ENCODE data around the gene SLU7.
A peak's percentile ranks its signal among the peaks of the same experiment; 100 is the strongest.

The SLU7 gene

DNA sequence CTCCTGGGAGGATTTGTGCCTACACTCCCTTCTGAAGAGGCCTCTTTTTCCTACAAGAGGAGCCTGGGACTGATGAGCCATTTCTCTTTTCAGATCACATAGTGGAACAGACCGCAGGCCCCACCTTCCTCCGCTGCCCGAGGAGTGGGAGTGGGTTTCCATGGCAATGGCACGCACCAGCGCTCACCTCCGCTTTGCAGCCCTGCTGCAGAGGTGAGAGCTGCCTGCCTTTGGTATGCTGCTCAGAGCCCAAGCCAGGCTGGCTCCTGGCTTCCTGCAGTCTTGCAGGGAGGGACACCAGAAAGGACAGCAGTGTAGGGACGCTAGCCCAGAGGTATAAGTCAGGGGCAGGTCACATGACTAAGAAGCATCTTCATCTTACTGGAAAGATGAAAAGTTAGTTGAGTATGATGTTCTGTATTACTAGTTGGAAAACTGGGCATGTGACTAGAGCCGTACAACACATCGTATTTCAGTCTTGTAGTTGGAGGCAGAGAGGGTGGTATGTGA, 15.2 kb upstream of the SLU7 start:
- H3K27ac ChIP-seq (ENCODE audit: poor library complexity, severe bottlenecking) = peak overlapping the region; percentile 10
- H3K36me3 ChIP-seq (ENCODE audit: low read depth) = peaks cover 6% of the 10 kb centered on the region
- TF ChIP-seq, protein P1, sequence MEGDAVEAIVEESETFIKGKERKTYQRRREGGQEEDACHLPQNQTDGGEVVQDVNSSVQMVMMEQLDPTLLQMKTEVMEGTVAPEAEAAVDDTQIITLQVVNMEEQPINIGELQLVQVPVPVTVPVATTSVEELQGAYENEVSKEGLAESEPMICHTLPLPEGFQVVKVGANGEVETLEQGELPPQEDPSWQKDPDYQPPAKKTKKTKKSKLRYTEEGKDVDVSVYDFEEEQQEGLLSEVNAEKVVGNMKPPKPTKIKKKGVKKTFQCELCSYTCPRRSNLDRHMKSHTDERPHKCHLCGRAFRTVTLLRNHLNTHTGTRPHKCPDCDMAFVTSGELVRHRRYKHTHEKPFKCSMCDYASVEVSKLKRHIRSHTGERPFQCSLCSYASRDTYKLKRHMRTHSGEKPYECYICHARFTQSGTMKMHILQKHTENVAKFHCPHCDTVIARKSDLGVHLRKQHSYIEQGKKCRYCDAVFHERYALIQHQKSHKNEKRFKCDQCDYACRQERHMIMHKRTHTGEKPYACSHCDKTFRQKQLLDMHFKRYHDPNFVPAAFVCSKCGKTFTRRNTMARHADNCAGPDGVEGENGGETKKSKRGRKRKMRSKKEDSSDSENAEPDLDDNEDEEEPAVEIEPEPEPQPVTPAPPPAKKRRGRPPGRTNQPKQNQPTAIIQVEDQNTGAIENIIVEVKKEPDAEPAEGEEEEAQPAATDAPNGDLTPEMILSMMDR (IDR thresholded peaks at IDR 0.05; ENCODE audit: poor library complexity, severe bottlenecking) = no peak
- ATAC-seq (ENCODE audit: low read depth) (peak; percentile 81), DNase-seq (ENCODE audit: low spot score) (peak; percentile 86)
- no peak overlapping the region for H3K4me3 ChIP-seq (ENCODE audit: severe bottlenecking)
- peaks cover 18% of the 10 kb centered on the region for H3K4me1 ChIP-seq (ENCODE audit: insufficient read depth, poor library complexity, severe bottlenecking)
- no peaks in the 10 kb centered on the region for H3K9me3 ChIP-seq (ENCODE audit: severe bottlenecking)
- no peaks in the 10 kb centered on the region for H3K27me3 ChIP-seq (ENCODE audit: insufficient read depth, poor library complexity, severe bottlenecking)

DNA sequence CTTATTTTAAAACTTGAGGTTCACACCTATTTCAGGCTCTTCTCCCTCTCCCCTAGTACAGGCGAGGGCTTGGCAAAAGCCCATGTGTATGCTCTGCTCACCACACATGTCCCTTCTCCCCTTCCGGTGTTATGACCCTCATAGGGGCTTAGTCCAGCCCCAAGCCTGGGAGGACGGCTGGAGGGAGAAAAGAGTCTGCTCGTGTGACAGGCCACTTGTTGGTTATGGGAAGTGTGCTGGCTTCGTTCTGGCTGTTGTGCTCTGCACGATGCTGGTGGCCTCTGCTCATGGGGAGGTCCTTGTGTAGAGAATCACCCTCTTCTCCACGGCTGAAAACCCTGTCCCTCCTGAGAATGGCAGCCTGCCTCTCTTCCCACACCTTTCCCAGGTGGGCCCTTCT, 13.9 kb upstream of the SLU7 start:
- no peaks in the 10 kb centered on the region for H3K27me3 ChIP-seq (ENCODE audit: insufficient read depth, poor library complexity, severe bottlenecking)
- H3K4me3 ChIP-seq (ENCODE audit: severe bottlenecking) = no peak overlapping the region
- H3K36me3 ChIP-seq (ENCODE audit: low read depth) = peaks cover 19% of the 10 kb centered on the region
- no peaks in the 10 kb centered on the region for H3K9me3 ChIP-seq (ENCODE audit: severe bottlenecking)
- H3K27ac ChIP-seq (ENCODE audit: poor library complexity, severe bottlenecking) = no peak overlapping the region
- ATAC-seq (ENCODE audit: low read depth) = no peak
- H3K4me1 ChIP-seq (ENCODE audit: insufficient read depth, poor library complexity, severe bottlenecking) = peaks cover 12% of the 10 kb centered on the region
- no peak for DNase-seq (ENCODE audit: low spot score)
- TF ChIP-seq, protein P1 (IDR thresholded peaks at IDR 0.05; ENCODE audit: poor library complexity, severe bottlenecking) = no peak

DNA sequence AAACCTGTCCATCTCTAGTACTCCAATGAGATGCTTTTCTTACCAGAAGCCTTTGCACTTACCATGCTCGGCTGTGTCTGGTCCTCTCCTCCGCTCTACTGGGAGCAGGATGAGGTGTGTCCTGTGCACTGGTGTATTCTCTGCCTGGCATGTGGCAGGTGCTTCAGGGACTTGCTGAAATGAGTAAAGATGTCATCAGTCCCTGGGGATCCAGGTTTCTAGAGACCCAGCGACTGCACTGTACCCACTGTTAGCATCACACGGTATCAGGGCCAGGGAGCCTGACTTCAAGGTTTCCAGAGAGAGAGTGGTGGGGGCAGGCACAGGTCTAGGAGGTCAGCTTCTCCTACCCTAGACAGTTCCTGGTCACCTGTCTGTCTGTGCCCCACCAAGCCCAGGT, 13.3 kb upstream of the SLU7 start:
- H3K36me3 ChIP-seq (ENCODE audit: low read depth) = peaks cover 25% of the 10 kb centered on the region
- H3K4me1 ChIP-seq (ENCODE audit: insufficient read depth, poor library complexity, severe bottlenecking) = peaks cover 12% of the 10 kb centered on the region
- no peak for ATAC-seq (ENCODE audit: low read depth)
- H3K9me3 ChIP-seq (ENCODE audit: severe bottlenecking) = no peaks in the 10 kb centered on the region
- no peak overlapping the region for H3K27ac ChIP-seq (ENCODE audit: poor library complexity, severe bottlenecking)
- no peak for DNase-seq (ENCODE audit: low spot score)
- no peak overlapping the region for H3K4me3 ChIP-seq (ENCODE audit: severe bottlenecking)
- TF ChIP-seq, protein P1 (IDR thresholded peaks at IDR 0.05; ENCODE audit: poor library complexity, severe bottlenecking) = no peak
- no peaks in the 10 kb centered on the region for H3K27me3 ChIP-seq (ENCODE audit: insufficient read depth, poor library complexity, severe bottlenecking)

DNA sequence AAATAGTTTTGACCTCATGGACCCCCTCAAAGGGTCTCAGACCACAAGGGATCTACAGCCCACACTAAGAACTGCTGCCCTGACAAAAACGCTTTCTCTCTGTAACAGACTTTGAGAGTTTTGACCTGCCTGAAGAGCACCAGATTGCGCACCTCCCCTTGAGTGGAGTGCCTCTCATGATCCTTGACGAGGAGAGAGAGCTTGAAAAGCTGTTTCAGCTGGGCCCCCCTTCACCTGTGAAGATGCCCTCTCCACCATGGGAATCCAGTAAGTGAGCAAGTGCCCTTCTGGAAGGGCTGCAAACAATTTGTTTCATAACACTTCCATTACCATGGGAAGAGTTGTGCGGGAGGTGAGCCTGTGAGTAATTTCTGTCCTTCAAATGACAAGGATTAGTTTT, 8.7 kb upstream of the SLU7 start:
- ATAC-seq (ENCODE audit: low read depth) = no peak
- no peak overlapping the region for H3K4me3 ChIP-seq (ENCODE audit: severe bottlenecking)
- TF ChIP-seq, protein P1 (IDR thresholded peaks at IDR 0.05; ENCODE audit: poor library complexity, severe bottlenecking) = no peak
- no peak overlapping the region for H3K27ac ChIP-seq (ENCODE audit: poor library complexity, severe bottlenecking)
- peaks cover 71% of the 10 kb centered on the region for H3K36me3 ChIP-seq (ENCODE audit: low read depth)
- H3K9me3 ChIP-seq (ENCODE audit: severe bottlenecking) = no peaks in the 10 kb centered on the region
- no peak for DNase-seq (ENCODE audit: low spot score)
- H3K4me1 ChIP-seq (ENCODE audit: insufficient read depth, poor library complexity, severe bottlenecking) = peaks cover 23% of the 10 kb centered on the region
- H3K27me3 ChIP-seq (ENCODE audit: insufficient read depth, poor library complexity, severe bottlenecking) = no peaks in the 10 kb centered on the region

DNA sequence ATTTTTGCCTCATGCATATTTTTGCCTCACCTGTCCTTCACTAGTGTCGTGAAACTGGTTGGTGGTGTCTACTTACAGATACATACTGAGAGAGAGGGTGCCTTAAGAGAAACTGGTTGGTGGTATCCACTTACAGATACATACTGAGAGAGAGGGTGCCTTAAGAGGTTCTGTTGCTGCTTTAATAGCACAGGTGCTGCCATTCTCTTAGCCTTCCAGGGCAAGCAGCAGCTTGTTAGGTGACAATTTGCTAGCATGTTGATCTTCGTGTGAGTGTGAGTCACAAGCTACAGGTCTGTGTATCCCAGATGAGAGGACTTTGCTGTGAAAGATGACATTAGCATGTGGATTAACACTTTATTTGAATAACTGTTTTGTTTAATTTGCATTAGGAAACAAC, 4.2 kb upstream of the SLU7 start:
- H3K4me3 ChIP-seq (ENCODE audit: severe bottlenecking) = peak overlapping the region; percentile 67
- ATAC-seq (ENCODE audit: low read depth) (peak; percentile 28), DNase-seq (ENCODE audit: low spot score) (no peak)
- no peaks in the 10 kb centered on the region for H3K9me3 ChIP-seq (ENCODE audit: severe bottlenecking)
- peaks cover 60% of the 10 kb centered on the region for H3K36me3 ChIP-seq (ENCODE audit: low read depth)
- H3K4me1 ChIP-seq (ENCODE audit: insufficient read depth, poor library complexity, severe bottlenecking) = peaks cover 39% of the 10 kb centered on the region
- no peaks in the 10 kb centered on the region for H3K27me3 ChIP-seq (ENCODE audit: insufficient read depth, poor library complexity, severe bottlenecking)
- peak overlapping the region; percentile 62 for H3K27ac ChIP-seq (ENCODE audit: poor library complexity, severe bottlenecking)
- TF ChIP-seq, protein P1 (IDR thresholded peaks at IDR 0.05; ENCODE audit: poor library complexity, severe bottlenecking) = no peak
